Ammon's horn (tissue), 1 donor: ENCODE measurements around the gene ZMYM4.
"Not testable (repeated sequence)": the region's sequence is repeated elsewhere in the genome, so short reads cannot be mapped to it uniquely, and the experiment has no call there.

Source experiments
- DNase-seq: peaks from one replicate; pipeline ENCODE4 v3.0.0-alpha.2; 2016; ENCODE audit warnings: low spot score

Gene ZMYM4

DNA sequence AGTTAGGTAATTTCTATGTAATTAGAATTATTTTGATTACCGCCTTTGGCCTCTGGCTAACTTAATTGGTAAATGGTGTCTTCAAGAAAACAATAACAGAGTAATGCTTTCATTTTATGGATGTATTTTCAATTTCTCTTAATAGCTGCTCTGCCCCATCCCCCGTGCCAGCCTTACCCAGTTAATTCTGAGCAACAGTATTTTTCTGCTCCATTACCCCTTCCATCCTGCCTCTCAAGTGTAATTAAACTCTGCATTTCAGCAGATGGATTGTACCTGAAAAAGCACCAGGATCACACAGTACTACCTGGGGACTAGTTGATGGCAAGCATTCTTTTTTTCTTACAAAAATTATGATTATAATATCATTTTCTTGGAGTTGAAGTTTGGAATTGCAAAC is 184.5 kb downstream of the ZMYM4 start:
- no peak for DNase-seq

DNA sequence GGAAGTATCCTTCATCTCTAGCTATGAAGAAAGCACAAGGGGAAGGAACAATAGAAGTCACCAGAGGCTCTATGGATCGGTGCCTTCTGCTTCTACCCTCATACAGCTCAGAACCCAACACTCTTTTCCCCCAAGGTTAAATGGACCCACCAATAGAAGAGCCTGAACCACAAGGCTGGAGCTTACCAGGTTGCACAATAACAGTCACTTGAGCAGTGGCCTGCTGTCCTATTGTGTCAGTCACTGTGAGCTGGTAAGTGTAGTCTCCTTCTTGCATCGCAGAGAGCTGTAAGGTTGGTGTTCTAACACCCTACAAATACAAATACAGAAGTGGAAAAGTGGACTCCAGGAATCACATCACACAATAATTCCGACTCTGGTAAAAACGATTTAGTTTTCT is 185.7 kb downstream of the ZMYM4 start:
- no peak for DNase-seq

GRCh38 chr1:35454616-35455015 is 186.1 kb downstream of the ZMYM4 start:
- no peak for DNase-seq

- DNase-seq, result no peak
These were observed 192.3 kb downstream of the ZMYM4 start for GRCh38 chr1:35460796-35461195.

DNA sequence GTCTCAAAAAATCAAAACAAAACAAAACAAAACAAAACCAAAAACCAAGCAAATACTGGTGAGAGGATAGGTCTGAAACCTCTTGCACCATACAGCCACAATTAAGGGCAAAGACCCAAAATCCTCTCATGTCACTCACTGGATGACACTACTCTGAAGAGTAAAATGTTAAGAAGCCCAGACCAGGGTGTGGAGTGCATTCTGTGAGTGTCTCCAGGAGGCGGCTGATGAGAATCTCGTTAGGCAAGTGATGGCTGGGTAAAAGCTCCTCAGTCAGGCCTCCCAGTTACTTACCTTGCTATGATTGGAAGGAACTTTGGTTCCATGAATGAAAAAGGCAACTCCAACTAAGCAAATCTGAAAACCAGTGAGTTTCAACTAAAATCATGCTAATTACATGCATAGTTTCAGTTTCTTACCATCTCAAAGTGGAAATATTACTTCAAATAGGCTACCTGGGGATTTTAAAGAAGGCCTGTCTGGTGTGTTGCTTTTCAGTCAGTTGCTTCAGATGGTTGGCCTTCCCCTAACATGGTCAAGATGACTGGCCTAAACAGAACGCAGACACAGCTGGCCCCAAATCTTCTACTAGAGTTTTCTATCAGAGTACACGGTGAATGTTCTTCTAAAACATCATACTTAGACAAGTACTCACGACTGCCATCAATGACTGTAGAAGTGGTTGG is 193.6 kb downstream of the ZMYM4 start:
- no peak for DNase-seq

- no peak for DNase-seq
These were observed 194.7 kb downstream of the ZMYM4 start for GRCh38 chr1:35463232-35463631.

DNA sequence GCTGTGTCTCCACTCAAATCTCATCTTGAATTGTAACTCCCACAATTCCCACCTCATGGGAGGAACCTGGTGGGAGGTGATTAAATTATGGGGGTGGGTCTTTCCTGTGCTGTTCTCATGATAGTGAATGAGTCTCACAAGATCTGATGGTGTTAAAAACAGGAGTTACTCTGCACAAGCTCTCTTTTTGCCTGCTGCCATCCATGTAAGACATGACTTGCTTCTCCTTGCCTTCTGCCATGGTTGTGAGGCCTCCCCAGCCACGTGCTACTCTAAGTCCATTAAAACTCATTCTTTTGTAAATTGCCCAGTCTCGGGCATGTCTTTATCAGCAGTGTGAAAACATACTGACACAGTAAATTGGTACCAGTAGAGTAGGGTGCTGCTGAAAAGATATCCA is 195.2 kb downstream of the ZMYM4 start:
- not testable (repeated sequence) for DNase-seq

GRCh38 chr1:35466120-35466519 is 197.6 kb downstream of the ZMYM4 start:
- DNase-seq, result no peak

DNA sequence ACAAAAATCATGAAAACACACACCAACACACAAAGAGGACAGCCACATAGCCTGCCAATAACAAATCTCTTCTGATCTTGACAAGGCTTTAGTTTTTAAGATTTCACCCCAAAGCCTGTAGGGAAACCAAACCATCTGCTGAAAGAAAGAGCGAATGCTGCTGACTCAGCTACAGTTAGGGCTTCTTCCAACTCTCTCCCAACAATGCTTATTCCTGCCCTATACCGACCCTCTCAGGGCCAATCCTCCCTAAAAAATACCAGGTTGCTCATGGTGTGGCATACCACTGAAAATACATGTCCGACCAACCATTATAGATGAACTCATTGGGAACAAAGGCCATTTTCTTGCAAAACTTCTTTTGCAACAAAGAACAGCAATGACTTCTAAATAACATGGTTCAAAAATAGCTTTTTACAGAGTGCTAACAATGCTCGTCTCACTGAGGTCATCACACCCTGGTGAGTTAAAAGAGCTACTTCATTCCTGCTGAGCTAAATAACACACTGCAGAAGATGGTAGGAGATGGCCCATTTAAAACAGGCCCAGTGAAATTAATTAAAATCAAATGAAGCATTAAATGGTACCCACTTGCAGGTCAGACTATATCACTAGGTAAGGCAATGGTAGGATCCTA is 202.6 kb downstream of the ZMYM4 start:
- DNase-seq, result no peak
